Stimulated activated CD8-positive, alpha-beta memory T cell treated with anti-CD3 and anti-CD28 coated beads, Interleukin-7, amount 100 ng/mL, for 4 hours (primary cell): Measurements from ENCODE around the gene KRTAP4-7.
"Not testable (repeated sequence)": the region's sequence is repeated elsewhere in the genome, so short reads cannot be mapped to it uniquely, and the experiment has no call there.

Experiments
- DNase-seq, 2 donors: peaks; one replicate each; pipeline ENCODE4 v3.0.0-alpha.2; 2020; ENCODE audit warnings: low read depth in 2 of 2

Gene KRTAP4-7

GRCh38 chr17:41084100-41084856 lies at the start of gene KRTAP4-7:
Gene KRTAP4-7 (plus strand): TSS chr17:41084150. CDS start chr17:41084207, 57 bp downstream.
- not testable (repeated sequence) for DNase-seq

GRCh38 chr17:41034346-41034935 lies 49.5 kb upstream of the KRTAP4-7 start, which contains the start of gene KRTAP1-3:
Gene KRTAP1-3 (minus strand): TSS chr17:41034874. CDS start chr17:41034821, 53 bp downstream.
- not testable (repeated sequence) for DNase-seq

GRCh38 chr17:41037853-41038350 lies 46.0 kb upstream of the KRTAP4-7 start:
- no peak for DNase-seq

GRCh38 chr17:41040783-41041571 lies 43.0 kb upstream of the KRTAP4-7 start, which contains the start of gene KRTAP1-1:
Gene KRTAP1-1 (minus strand): TSS chr17:41041450. CDS start chr17:41041397, 53 bp downstream.
- DNase-seq: not testable (repeated sequence)

- no peak for DNase-seq
Measured at GRCh38 chr17:41042953-41043352, 41.0 kb upstream of the KRTAP4-7 start.

GRCh38 chr17:41046735-41047465 lies 37.0 kb upstream of the KRTAP4-7 start, which contains the start of gene KRTAP2-1:
Gene KRTAP2-1 (minus strand): TSS chr17:41047316. CDS start chr17:41047267, 49 bp downstream.
- DNase-seq: not testable (repeated sequence)

GRCh38 chr17:41048441-41048840 lies 35.5 kb upstream of the KRTAP4-7 start:
- no peak for DNase-seq

- no peak for DNase-seq
Measured at GRCh38 chr17:41049110-41049509, 34.8 kb upstream of the KRTAP4-7 start.

- no peak for DNase-seq
Measured at GRCh38 chr17:41052566-41052965, 31.4 kb upstream of the KRTAP4-7 start.

GRCh38 chr17:41054025-41054424 lies 29.9 kb upstream of the KRTAP4-7 start:
- no peak for DNase-seq

GRCh38 chr17:41054556-41054955 lies 29.4 kb upstream of the KRTAP4-7 start:
- DNase-seq: not testable (repeated sequence)

- not testable (repeated sequence) for DNase-seq
Measured at GRCh38 chr17:41055130-41055529, 28.8 kb upstream of the KRTAP4-7 start, which contains the start of gene KRTAP2-2. Gene KRTAP2-2 (minus strand): TSS chr17:41055230. CDS start chr17:41055211, 19 bp downstream.

- DNase-seq: no peak
Measured at GRCh38 chr17:41057547-41057946, 26.4 kb upstream of the KRTAP4-7 start.

GRCh38 chr17:41058741-41059140 lies 25.2 kb upstream of the KRTAP4-7 start:
- no peak for DNase-seq

- DNase-seq: not testable (repeated sequence)
Measured at GRCh38 chr17:41059276-41060051, 24.5 kb upstream of the KRTAP4-7 start.

- DNase-seq: no peak
Measured at GRCh38 chr17:41060052-41060604, 23.8 kb upstream of the KRTAP4-7 start, which contains the start of gene KRTAP2-3. Gene KRTAP2-3 (minus strand): TSS chr17:41060114. CDS start chr17:41060050, 64 bp downstream.

- no peak for DNase-seq
Measured at GRCh38 chr17:41061964-41062363, 22.0 kb upstream of the KRTAP4-7 start.

GRCh38 chr17:41063449-41063848 lies 20.5 kb upstream of the KRTAP4-7 start:
- no peak for DNase-seq

GRCh38 chr17:41064301-41064700 lies 19.6 kb upstream of the KRTAP4-7 start:
- no peak for DNase-seq
